Ramos (cell line): Measurements from ENCODE around the gene UROC1.

ENCODE experiments used
- in situ Hi-C: fragments of 300-500 bp; cut with MboI; formaldehyde crosslinking; loops from one replicate; pipeline ENCODE4 v1.14.3; 2022; ENCODE audit warnings: low sequenced_read_pairs; ENCODE audit not compliant: unreplicated experiment

UROC1 gene

GRCh38 chr3:126519506-126520455 lies 2.2 kb upstream of the UROC1 start:
- in situ Hi-C loops: no loop called here

GRCh38 chr3:126518779-126519177 lies 1.2 kb upstream of the UROC1 start:
- in situ Hi-C loops: no loop called here

GRCh38 chr3:126517986-126518778 lies 609 bp upstream of the UROC1 start:
- in situ Hi-C loops: no loop called here

GRCh38 chr3:126516936-126517290 lies 660 bp downstream of the UROC1 start:
- in situ Hi-C loops: no loop called here

GRCh38 chr3:126516152-126516935 lies 1.2 kb downstream of the UROC1 start:
- in situ Hi-C loops: no loop called here

- in situ Hi-C loops: no loop called here
Observed at GRCh38 chr3:126515066-126515706, 2.4 kb downstream of the UROC1 start.

GRCh38 chr3:126514161-126514560 lies 3.4 kb downstream of the UROC1 start:
- in situ Hi-C loops: no loop called here

- in situ Hi-C loops: no loop called here
Observed at GRCh38 chr3:126512916-126513650, 4.5 kb downstream of the UROC1 start.

- in situ Hi-C loops: no loop called here
Observed at GRCh38 chr3:126512026-126512425, 5.5 kb downstream of the UROC1 start.

- in situ Hi-C loops: no loop called here
Observed at GRCh38 chr3:126511291-126511690, 6.3 kb downstream of the UROC1 start.

GRCh38 chr3:126510308-126510910 lies 7.2 kb downstream of the UROC1 start:
- in situ Hi-C loops: no loop called here

GRCh38 chr3:126509597-126510307 lies 7.8 kb downstream of the UROC1 start:
- in situ Hi-C loops: no loop called here

- in situ Hi-C loops: no loop called here
Observed at GRCh38 chr3:126508564-126508964, 9.0 kb downstream of the UROC1 start.

GRCh38 chr3:126507886-126508285 lies 9.7 kb downstream of the UROC1 start:
- in situ Hi-C loops: no loop called here

GRCh38 chr3:126503701-126504100 lies 13.9 kb downstream of the UROC1 start:
- in situ Hi-C loops: no loop called here

GRCh38 chr3:126502656-126503055 lies 14.9 kb downstream of the UROC1 start:
- in situ Hi-C loops: no loop called here

- in situ Hi-C loops: no loop called here
Observed at GRCh38 chr3:126501736-126502135, 15.8 kb downstream of the UROC1 start.

- in situ Hi-C loops: no loop called here
Observed at GRCh38 chr3:126501054-126501453, 16.5 kb downstream of the UROC1 start.
